SK-N-SH treated with all-trans-retinoic acid at 6 μM for 48 hours (cell line): ENCODE results near the gene PROM1.

Experiments used
- CREB5 ChIP-seq: fragments of 250-450 bp; sonication (Bioruptor Pico); IDR thresholded peaks from 2 replicates; pipeline ENCODE4 v1.5.1; 2020; ENCODE audit warnings: low read depth, mild to moderate bottlenecking, moderate library complexity
- CSRNP3 ChIP-seq: fragments of 250-450 bp; sonication (Bioruptor Pico); IDR thresholded peaks from 2 replicates; pipeline ENCODE4 v1.5.1; 2021; ENCODE audit warnings: mild to moderate bottlenecking, moderate library complexity
- ESRRG ChIP-seq: fragments of 250-450 bp; sonication (Bioruptor Pico); IDR thresholded peaks from 2 replicates; pipeline ENCODE4 v1.6.1; 2021; ENCODE audit warnings: mild to moderate bottlenecking
- PATZ1 ChIP-seq: fragments of 250-450 bp; sonication (Bioruptor Pico); IDR thresholded peaks from 2 replicates; pipeline ENCODE4 v1.8.0; 2020; ENCODE audit warnings: mild to moderate bottlenecking, moderate library complexity, borderline replicate concordance
- POU6F1 ChIP-seq: fragments of 250-450 bp; sonication (Bioruptor Pico); IDR thresholded peaks from 2 replicates; pipeline ENCODE4 v1.8.0; 2021; ENCODE audit warnings: low read depth, mild to moderate bottlenecking, moderate library complexity, borderline replicate concordance
- SNAI2 ChIP-seq: fragments of 250-450 bp; sonication (Bioruptor Pico); IDR thresholded peaks from 2 replicates; pipeline ENCODE4 v1.5.0; 2020; ENCODE audit warnings: mild to moderate bottlenecking, moderate library complexity
- TCF4 ChIP-seq: fragments of 250-450 bp; sonication (Bioruptor Pico); IDR thresholded peaks from 2 replicates; pipeline ENCODE4 v1.8.0; 2021; ENCODE audit warnings: mild to moderate bottlenecking, moderate library complexity, borderline replicate concordance
- TOX ChIP-seq: fragments of 250-450 bp; sonication (Bioruptor Pico); IDR thresholded peaks from 2 replicates; pipeline ENCODE4 v1.8.0; 2021; ENCODE audit warnings: mild to moderate bottlenecking, moderate library complexity, borderline replicate concordance
- ZC3H10 ChIP-seq: fragments of 250-450 bp; sonication (Bioruptor Pico); IDR thresholded peaks from 2 replicates; pipeline ENCODE4 v1.5.1; 2021; ENCODE audit warnings: mild to moderate bottlenecking, moderate library complexity
- ZFP3 ChIP-seq: fragments of 250-450 bp; sonication (Bioruptor Pico); IDR thresholded peaks from 2 replicates; pipeline ENCODE4 v1.5.0; 2020; ENCODE audit warnings: mild to moderate bottlenecking, moderate library complexity
- ZFP30 ChIP-seq: fragments of 450-650 bp; formaldehyde crosslinking; IDR thresholded peaks from 2 replicates; pipeline ENCODE4 v1.5.0; 2022; ENCODE audit warnings: mild to moderate bottlenecking, moderate library complexity
- ZNF565 ChIP-seq: fragments of 450-650 bp; formaldehyde crosslinking; conservative IDR thresholded peaks from 2 replicates; pipeline ENCODE4 v1.5.0; 2020; ENCODE audit warnings: low read depth, mild to moderate bottlenecking, moderate library complexity

GRCh38 chr4:16119981-16120380 lies 36.2 kb upstream of the PROM1 start:
- TF ChIP-seq SNAI2 (CRISPR knock-in tag) (no peak), ESRRG (CRISPR knock-in tag) (no peak), CSRNP3 (no peak), CREB5 (CRISPR knock-in tag) (no peak), PATZ1 (CRISPR knock-in tag) (no peak), ZFP30 (CRISPR knock-in tag) (no peak), ZC3H10 (CRISPR knock-in tag) (no peak), TCF4 (CRISPR knock-in tag) (no peak), ZNF565 (CRISPR knock-in tag) (no peak), ZFP3 (CRISPR knock-in tag) (no peak), TOX (CRISPR knock-in tag) (no peak), POU6F1 (no peak)
